HG02798 (cell line): ENCODE results near the gene GPR142.
A peak's percentile ranks its signal among the peaks of the same experiment; 100 is the strongest.

Experiments
- ATAC-seq: cut with Tn5 transposase; IDR thresholded peaks from one replicate; pipeline ENCODE4 v1.9.1; 2021; ENCODE audit warnings: mild to moderate bottlenecking; ENCODE audit not compliant: unreplicated experiment, poor library complexity

The GPR142 gene

DNA sequence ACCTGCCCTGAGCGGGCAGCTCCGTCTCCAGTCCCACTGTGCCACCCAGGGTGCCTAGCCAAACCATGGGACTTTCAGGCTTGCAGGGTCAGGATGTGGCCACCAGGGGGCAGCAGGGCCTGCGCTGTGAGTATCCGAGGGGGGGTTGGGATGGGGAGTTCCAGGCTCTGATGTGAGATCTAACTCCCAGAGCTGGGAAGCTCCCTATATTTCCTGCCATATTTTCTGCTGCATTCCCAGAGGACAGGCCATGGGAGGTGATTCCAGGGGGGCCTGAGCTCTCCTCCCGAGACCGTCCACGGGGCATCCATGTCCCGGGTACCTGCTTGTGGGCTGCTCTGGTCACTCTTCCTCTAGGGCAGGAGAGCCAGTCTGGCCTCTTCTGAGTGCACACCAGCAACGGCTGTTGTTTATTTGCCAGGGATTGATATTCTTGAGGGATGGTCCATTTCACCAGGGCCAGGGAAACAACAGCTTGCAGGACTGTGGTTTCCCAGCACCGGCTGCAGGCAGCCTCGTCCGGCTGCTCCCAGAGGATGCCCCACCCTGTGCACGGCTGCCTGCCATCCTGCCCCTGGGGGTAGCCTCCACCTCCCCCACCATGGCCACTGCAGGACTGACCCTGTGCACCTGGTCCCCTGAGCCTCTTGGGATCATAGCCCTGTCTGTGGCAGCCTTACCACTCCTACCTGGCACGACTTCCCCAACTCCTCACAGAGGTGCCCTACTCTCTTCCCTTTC, 1.2 kb downstream of the GPR142 start:
- no peak for ATAC-seq

DNA sequence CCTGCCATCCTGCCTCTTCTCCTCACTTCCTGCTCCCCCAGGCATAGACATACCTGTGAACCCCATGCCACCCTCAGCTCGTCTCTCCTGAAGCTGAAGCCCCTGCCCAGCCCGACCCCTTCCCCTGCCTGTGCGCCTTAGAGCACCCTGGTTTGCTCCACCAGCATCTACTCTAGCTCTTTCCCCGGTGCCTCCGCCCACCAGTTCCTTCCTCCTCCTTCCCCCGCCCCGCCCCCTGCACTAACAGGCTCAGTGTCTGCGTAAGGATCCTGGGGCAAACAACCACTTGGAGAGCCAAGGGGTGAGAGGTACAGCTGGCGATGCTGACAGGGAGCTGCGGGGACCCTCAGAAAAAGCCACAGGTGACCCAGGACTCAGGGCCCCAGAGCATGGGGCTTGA, 1.9 kb downstream of the GPR142 start:
- ATAC-seq, result no peak

DNA sequence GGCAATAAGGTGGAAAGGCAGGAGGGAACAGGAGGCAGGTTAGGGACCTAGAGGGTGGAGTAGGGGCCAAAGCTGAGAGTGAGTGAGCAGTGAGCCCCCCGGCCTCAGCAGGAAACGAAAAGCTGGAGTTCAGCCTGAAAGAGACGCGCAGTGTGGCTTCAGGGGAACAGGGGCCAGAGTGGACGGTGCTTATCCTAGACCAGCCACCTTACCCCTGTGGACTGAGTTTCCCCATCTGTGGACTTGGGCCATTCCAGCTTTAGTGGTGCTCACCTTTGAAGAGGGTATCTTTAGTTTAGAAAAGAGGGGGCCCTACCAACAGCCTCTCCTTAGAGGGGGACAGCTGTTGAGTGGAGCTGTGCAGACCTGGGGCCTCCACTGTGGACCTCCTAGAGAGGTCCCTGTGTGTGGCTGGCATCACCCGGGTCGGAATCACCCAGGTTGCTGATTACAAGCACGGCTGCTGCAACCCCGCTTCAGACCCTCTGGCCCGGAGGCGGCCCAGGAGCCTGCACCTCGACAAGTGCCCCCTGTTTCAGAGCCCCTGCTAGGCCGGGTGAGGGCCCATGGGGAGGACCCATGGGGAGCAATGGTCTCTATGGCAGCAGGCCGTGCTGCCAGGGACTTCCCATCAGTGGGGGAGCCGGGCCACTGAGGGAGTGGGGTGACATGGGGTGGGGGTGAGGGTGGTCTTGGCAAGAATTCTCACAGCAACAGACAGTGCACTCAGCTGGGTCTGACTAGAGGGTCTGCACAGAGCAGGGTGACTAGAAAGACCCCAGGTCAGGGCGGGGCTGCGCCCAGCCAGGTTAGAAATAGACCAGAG, 2.6 kb downstream of the GPR142 start:
- ATAC-seq, result no peak

DNA sequence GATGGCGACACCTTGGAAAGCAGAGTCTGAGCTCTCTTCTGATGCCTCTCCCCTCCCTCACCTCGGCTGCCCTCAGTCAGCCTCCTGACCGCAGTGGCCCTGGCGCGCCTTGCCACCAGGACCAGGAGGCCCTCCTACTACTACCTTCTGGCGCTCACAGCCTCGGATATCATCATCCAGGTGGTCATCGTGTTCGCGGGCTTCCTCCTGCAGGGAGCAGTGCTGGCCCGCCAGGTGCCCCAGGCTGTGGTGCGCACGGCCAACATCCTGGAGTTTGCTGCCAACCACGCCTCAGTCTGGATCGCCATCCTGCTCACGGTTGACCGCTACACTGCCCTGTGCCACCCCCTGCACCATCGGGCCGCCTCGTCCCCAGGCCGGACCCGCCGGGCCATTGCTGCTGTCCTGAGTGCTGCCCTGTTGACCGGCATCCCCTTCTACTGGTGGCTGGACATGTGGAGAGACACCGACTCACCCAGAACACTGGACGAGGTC, 4.4 kb downstream of the GPR142 start:
- ATAC-seq, result no peak

DNA sequence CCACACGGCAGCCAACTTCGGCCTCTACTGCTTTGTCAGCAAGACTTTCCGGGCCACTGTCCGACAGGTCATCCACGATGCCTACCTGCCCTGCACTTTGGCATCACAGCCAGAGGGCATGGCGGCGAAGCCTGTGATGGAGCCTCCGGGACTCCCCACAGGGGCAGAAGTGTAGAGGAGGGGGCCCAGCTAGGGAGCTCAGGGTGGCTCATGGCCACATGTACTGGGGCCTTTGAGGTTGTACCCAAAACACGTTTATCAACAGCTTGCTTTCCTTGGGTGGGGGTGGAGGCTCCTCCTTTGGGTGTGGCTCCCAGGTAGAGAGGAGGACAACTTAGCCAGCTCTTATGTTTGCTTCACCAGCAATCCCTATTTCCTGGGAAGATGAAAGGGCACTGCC, 5.1 kb downstream of the GPR142 start:
- no peak for ATAC-seq

DNA sequence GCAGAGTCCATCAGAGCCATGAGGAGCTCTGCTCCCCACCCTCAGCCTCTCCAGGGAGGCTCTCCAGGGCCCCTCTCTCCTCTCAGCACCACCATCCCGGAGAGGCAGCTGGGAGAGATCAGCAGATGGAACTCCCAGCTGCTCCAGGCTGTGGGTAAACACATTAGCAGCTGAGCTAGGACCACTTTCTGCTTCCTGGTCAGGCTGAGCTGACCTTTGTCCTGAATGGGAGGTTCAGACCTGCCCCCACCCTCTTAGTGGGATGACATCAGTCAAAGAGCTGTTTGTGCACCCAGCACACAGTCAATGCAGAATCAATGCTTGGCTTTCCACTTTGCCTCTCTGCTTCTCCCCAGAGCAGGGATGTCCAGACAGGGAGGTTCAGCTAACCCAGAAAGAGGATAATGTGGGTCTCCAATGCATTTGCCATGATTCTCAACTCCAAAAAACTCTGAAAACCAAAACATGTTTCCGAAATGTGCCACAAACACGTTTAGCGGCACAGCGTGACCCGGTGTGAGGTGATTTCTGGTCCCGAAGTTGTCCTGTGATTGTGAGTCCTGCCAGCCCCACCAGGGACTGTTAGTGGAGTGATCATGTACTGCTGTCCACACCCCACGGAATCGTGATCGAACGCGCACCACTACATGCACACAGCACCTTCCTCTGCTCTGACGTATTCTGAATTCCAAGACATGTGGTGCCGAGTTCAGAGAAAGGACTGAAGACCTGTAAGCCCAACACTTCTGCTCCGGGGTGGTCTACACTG, 6.7 kb downstream of the GPR142 start:
- ATAC-seq, result no peak

DNA sequence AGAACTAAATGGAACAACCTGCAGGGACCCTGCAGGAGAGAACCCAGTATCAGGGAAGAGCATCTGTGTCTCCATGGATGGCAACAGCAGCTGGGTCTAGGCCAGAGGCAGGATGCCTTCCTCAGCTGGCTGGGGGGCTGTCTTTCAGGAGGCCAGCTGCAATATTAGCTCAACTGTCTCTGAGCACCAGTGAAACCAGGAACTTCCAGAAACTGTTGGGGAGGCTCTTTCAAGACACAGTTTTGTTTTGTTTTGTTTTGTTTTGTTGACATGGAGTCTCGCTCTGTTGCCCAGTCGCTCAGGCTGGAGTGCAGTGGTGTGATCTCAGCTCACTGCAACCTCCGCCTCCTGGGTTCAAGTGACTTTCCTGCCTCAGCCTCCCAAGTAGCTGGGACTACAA, 7.6 kb downstream of the GPR142 start:
- ATAC-seq, result no peak

DNA sequence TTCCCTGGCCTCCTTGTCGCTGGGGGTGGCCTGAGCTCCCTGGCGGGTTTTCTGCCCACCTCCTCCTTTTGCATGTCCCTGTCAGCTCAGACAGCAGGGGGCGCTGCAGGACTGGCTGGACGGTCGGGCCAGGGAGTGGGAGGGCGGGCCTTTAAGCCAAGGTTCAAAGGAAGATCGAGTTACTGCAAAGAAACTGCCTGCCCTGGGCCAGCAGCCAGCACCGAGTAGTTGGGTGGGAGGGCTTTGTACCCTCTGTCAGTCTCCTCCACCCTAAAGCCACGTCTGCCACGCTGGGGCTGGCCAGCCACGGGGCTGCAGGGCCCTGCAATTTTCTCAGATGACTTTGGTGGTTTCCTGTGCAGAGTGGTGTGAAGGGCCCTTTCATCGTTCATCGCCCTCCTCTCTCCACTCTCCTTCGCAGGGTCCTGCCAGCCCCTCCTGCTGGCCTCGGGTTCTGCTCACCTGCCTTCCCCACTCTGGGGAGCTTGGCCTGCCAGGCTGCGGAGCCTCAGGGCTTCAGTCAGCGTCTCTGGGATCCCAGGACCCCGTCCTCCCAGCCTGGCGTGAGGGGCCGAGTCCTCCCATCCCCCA, 12.3 kb downstream of the GPR142 start:
- peak; percentile 73 for ATAC-seq

DNA sequence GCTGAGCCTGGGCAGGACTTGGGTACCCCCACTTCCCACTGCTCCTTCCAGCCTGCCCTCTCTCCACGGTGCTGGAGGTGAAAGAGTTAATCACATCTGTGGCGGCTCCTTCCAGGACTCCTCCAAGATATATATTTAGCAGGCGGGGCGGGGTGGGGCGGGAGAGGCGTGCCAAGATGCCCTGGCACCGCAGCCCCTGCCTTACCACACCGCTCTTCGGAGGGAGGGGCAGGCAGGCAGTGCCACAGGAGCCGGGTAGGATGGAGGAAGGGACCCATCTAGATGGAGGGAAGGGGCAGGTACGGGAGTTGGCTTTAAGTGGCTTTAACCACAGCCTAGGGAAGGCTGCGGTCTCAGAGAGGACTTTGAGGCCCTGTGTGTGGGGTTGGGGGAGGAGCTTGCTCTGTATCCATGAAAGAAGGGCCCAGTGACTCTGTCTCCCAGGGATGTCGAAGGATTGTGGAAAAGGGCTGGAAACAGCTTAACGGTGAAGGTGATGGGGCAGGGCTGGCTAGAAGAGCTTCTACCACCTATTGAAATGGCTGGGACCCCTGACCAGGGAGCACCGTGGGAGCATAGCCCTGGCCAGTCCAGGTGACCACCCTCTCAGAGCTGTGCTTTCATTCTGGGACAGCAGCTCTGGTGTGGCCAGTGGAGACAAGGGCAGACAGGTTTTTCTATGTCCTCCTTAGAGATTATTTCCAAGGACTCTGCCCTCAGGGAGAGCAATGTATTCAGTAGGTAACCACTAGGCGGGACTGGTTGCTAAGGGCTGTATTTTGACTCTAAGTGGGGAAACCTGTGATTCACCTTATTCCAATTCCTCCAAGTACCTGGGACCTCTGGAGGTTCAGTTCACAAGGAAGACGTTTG, 13.0 kb downstream of the GPR142 start:
- ATAC-seq, result no peak

DNA sequence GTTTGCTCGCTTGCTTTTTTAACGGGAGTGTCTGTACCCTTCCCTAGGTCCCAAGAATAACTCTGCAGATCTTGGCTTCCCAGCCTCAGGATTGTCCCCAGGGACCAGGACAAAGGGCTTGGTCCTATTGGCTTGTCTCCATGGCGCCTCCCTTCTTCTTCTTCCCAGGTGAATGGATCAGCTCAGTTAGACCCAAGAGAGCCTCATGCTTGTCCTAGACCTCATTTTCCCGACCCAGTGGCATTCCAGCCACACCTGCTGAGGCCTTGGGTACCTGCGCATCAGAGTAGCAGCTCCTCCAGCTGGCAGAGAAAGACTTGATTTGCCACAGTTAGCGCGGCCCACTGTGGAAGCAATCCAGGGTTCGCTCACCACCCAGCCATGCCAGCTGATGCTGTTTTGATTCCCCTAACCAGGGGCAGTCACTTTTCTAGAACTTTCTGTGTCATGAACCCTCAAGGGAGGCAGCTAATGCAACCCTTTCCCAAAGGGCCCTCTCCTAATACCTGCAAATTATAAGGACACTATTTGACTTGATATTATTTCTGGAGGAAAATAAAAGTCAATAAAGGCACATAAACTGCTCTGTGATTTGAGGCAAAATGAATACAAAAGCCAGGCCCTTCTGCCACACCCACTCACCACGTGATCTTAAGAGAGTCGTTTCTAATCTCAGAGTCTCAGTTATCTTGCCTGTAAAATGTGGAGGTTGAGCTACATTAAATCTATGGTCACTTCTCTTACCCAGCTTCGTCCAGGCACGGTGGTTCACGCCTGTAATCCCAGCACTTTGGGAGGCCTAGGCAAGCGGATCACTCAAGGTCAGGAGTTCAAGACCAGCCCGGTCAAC, 13.9 kb downstream of the GPR142 start:
- ATAC-seq, result no peak

DNA sequence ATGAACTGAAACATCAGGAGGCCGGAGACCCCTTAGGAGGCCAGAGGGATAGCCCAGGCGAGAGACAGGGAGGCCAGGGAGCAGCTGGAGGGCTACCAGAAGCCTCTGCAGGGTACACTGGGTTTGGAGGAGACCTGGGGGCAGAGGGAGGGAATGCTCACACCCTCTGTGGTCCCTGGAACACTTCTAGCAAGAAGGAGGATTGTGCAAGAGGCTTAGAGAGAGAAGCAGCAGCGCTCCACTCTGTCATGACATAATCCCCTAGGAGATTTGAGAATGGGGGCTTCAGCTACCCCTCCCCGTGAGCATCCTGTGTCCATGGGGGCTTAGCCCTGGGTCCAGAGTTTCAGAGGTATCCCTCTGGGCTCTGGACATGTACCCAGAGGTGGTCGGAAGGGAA, 15.8 kb downstream of the GPR142 start:
- ATAC-seq, result no peak

DNA sequence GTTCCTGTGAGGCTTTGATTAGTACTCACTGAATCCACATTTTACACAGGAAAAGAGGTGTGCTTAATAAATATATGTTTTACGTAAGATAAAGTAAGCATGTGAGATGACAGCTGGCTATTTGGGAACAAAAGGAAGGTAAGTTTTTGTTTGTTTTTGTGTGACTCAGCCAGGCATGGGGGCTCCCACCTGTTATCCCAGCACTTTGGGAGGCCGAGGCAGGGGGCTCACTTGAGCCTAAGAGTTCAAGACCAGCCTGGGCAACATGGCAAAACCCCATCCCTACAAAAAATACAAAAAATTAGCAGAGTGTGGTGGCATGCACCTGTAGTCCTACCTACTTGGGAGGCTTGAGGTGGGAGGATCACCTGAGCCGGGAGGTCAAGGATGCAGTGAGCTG, 17.9 kb downstream of the GPR142 start:
- no peak for ATAC-seq

DNA sequence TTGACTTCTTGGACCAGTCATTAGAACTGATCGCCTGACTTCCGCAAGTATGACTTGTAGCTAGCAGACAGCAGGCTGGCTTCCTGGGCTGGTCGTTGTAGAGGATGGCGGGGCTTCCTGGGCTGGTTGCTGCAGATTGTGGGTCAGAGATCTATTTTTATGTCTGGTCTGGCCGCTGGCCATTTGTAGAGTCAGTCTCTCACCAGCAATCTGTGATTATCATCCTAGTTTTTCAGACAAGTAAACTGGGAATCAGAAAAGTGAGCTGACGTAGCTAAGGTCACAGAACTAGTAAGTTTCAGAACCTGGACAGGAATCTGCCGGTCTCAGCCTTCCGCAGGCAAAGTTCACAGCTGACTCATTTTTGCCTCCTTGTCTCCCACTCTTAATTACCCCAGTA, 19.1 kb downstream of the GPR142 start:
- ATAC-seq, result no peak

DNA sequence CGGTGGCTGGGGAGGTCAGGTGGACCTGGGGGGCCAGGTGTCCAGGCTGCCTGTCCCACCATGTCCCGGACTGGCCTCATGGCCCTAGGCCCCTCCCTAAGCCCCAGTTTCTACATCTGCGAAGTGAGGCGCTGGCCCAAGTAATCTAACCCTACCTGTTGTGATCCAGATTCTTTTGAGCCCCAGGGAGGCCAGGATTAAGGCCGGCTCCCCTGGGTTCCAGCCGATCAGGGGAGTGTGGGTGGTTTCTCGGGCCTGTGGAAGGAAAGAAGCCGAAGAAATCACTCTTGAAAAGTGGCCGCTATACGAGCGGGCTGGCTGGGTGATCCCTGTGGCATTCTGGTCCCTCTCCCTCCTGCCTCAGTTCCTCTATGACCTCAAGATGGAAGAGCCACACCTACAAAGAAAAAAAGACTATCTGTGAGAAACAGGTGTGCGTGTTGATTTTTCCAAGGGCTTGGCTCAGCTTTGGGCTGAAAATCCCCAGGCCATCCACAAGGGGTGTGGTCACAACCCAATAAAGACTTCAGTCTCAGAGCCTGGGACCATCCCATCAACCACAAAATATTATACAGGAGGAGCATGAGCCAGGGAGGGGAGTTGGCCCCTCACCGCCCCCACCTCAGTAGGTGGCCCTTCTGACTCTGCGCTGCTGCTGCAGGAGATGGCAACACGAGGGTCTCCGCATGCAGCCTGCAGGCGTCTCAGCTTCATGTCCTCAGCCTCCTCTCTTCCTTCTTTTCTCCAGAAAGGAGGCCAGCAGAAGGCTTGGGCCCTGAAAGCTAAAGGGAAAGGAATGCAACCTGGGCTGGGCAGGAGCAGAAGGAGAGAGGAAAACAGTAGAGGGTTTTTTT, 20.3 kb downstream of the GPR142 start:
- ATAC-seq, result no peak

DNA sequence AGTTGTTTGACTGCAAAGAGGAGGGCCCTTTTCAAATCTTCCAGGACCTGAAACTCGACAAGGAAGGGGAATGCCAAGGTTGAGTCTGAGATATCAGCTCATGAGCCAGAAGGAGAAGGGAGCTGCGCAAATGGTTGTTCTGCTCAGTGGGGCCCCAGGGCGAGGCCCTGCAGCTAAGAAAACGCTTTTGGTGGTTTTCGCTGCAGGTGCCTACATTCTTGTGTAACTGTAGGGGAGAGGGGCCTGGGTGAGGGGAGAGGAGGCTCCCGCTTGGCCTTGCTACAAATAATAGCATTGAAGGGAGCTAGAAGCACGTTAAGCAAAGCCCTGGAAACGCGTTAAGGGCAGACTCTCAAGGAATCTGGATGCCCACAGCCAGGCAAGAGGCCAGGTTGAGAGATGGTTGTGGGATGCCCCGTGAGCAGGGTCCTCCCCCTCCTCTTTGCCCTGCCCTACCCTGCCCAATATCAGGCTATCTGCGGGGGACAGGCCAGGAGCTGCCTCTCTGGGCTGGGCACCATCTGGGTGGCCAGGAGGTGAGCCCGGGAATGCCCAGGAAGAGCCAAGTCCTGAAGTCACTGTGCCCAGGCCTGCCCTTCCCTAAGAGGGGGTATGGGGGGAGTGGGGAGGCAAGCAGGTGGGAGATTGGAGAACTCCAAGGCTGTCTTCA, 21.9 kb downstream of the GPR142 start:
- ATAC-seq, result no peak

DNA sequence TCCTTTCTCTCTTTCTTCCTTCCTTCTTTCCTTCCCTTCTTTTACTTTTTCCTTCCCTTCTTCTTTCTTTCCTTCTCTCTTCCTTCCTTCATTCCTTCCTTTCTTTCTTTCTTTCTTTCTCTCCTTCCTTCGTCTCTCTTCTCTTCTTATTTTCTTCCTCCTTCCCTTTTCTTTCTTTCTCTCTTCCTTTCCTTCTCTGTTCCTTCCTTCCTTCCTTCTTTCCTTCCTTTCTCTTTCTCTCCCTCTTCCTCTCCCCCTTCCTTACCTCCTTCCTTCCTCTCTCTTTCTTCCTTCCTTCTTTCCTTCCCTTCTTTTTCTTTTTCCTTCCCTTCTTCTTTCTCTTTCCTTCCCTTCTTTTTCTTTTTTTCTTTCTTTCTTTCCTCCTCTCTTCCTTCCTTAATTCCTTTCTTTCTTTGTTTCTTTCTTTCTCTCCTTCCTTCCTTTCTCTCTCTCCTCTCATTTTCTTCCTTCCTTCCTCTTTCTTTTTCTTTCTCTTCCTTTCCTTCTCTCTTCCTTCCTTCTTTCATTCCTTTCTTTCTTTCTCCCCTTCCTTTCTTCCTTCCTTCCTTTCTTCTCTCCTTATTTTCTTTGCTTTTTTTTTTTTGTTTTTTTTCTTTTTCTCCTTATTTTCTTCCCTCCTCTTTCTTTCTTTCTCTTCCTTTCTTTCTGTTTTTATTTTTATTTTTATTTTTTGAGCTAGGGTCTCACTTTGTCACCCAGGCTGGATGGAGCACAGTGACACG, 22.8 kb downstream of the GPR142 start:
- no peak for ATAC-seq
